ENCODE measurements around the gene GAST. TPM values are rescaled to one million over a fixed set of nuclear protein-coding genes. Genes with fewer than 3 reads are reported as not detected.

Gene GAST
- total and polyA plus RNA-seq, 2 of the 13 experiments (the other 11 are each of a cell fraction or from before 2014, with no cell fraction given): 0.32 to 0.42 TPM

- TF ChIP-seq POLR2AphosphoS5 (IDR thresholded peaks at IDR 0.05; ENCODE audit: low read depth, low read length) (peak; percentile 90), RXRA (CRISPR knock-in tag; IDR thresholded peaks at IDR 0.05) (peak; percentile 85), EHMT2 (IDR thresholded peaks at IDR 0.05; ENCODE audit: borderline replicate concordance, low read depth, low read length) (no peak), SRY (CRISPR knock-in tag; IDR thresholded peaks at IDR 0.05) (peak; percentile 89; the same call in 1 of the 2 replicates), ZNF512B (CRISPR knock-in tag; IDR thresholded peaks at IDR 0.05; ENCODE audit: borderline replicate concordance) (no peak), GZF1 (CRISPR knock-in tag; IDR thresholded peaks at IDR 0.05) (peak; percentile 82), HNRNPL (IDR thresholded peaks at IDR 0.05; ENCODE audit: low read depth, low read length) (peak; percentile 98), CCAR2 (optimal IDR thresholded peaks at IDR 0.05; ENCODE audit: low read depth, low read length) (peak; percentile 14), ZNF142 (CRISPR knock-in tag; IDR thresholded peaks at IDR 0.05) (no peak), TFAP4 (IDR thresholded peaks at IDR 0.05; ENCODE audit: borderline replicate concordance, low read depth) (no peak; the same call in 1 of the 2 replicates), SSRP1 (CRISPR knock-in tag; IDR thresholded peaks at IDR 0.05) (peak; percentile 98), MNT (IDR thresholded peaks at IDR 0.05) (peak; percentile 67), HMGXB4 (CRISPR knock-in tag; IDR thresholded peaks at IDR 0.05; ENCODE audit: borderline replicate concordance in 1 of 2, low read depth in 1 of 2) (peak; percentile 60 to 96), NR1H2 (CRISPR knock-in tag; IDR thresholded peaks at IDR 0.05; ENCODE audit: borderline replicate concordance, low read depth) (peak; percentile 92; the same call in 1 of the 2 replicates)
Measured at GRCh38 chr17:41688641-41689496, 23.3 kb upstream of the GAST start, which contains the start of gene EIF1 (continued).

Data from HepG2 (cell line).